ENCODE data around the gene TMX4.

Gene TMX4

DNA sequence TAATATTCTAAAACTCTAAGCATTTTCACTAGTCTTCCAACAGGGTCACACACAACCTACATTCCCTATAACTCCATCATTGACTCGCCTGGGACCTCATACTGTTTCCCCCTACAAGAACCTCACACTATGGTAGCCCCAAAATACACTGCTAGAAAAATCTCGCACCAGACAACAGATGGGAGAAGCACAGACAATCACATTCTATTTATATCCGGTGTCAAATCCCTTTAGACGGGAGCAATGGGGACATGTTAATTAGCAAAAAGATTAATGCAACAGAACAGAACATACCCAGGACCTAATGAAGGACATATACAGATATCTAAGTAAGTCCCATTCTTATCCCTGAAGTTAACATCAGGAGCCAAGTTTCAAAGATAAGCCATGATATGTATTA is 33.6 kb downstream of the TMX4 start:
- TF ChIP-seq ZNF785 (tag by site-specific recombination; IDR thresholded peaks at IDR 0.05) = no peak
- no peak for TF ChIP-seq ZNF776 (tag by site-specific recombination; IDR thresholded peaks at IDR 0.05; ENCODE audit: borderline replicate concordance)
- TF ChIP-seq ZSCAN16 (tag by site-specific recombination; IDR thresholded peaks at IDR 0.05) = no peak
- TF ChIP-seq, protein P1, sequence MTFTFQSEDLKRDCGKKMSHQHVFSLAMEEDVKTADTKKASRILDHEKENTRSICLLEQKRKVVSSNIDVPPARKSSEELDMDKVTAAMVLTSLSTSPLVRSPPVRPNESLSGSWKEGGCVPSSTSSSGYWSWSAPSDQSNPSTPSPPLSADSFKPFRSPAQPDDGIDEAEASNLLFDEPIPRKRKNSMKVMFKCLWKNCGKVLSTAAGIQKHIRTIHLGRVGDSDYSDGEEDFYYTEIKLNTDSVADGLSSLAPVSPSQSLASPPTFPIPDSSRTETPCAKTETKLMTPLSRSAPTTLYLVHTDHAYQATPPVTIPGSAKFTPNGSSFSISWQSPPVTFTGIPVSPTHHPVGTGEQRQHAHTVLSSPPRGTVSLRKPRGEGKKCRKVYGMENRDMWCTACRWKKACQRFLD (tag by site-specific recombination; IDR thresholded peaks at IDR 0.05) = no peak
- TF ChIP-seq, protein P2, sequence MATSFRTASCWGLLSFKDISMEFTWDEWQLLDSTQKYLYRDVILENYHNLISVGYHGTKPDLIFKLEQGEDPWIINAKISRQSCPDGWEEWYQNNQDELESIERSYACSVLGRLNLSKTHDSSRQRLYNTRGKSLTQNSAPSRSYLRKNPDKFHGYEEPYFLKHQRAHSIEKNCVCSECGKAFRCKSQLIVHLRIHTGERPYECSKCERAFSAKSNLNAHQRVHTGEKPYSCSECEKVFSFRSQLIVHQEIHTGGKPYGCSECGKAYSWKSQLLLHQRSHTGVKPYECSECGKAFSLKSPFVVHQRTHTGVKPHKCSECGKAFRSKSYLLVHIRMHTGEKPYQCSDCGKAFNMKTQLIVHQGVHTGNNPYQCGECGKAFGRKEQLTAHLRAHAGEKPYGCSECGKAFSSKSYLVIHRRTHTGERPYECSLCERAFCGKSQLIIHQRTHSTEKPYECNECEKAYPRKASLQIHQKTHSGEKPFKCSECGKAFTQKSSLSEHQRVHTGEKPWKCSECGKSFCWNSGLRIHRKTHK (tag by site-specific recombination; IDR thresholded peaks at IDR 0.05) = no peak
- no peak for TF ChIP-seq ZNF76 (tag by site-specific recombination; IDR thresholded peaks at IDR 0.05; ENCODE audit: borderline replicate concordance, low read depth)
- no peak for TF ChIP-seq ZNF112 (tag by site-specific recombination; IDR thresholded peaks at IDR 0.05)
- TF ChIP-seq ZNF707 (tag by site-specific recombination; IDR thresholded peaks at IDR 0.05) = no peak
- no peak for TF ChIP-seq ZFHX2 (tag by site-specific recombination; conservative IDR thresholded peaks at IDR 0.05)
- TF ChIP-seq, protein P3, sequence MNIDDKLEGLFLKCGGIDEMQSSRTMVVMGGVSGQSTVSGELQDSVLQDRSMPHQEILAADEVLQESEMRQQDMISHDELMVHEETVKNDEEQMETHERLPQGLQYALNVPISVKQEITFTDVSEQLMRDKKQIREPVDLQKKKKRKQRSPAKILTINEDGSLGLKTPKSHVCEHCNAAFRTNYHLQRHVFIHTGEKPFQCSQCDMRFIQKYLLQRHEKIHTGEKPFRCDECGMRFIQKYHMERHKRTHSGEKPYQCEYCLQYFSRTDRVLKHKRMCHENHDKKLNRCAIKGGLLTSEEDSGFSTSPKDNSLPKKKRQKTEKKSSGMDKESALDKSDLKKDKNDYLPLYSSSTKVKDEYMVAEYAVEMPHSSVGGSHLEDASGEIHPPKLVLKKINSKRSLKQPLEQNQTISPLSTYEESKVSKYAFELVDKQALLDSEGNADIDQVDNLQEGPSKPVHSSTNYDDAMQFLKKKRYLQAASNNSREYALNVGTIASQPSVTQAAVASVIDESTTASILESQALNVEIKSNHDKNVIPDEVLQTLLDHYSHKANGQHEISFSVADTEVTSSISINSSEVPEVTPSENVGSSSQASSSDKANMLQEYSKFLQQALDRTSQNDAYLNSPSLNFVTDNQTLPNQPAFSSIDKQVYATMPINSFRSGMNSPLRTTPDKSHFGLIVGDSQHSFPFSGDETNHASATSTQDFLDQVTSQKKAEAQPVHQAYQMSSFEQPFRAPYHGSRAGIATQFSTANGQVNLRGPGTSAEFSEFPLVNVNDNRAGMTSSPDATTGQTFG (tag by site-specific recombination; IDR thresholded peaks at IDR 0.05; ENCODE audit: borderline replicate concordance) = no peak
- POLR2A ChIA-PET = no interaction called here
- Histone ChIP-seq H3K9me3 (ENCODE audit: control insufficient read depth, insufficient read depth, low read depth, low read length) (no peaks in the 10 kb centered on the region), H3K36me3 (ENCODE audit: control insufficient read depth in 2 of 2, insufficient read depth in 1 of 2, low read length in 2 of 2) (peaks cover 0 to 28% of the 10 kb centered on the region in 2 experiments; a peak in 2 of 3 replicates), H3K4me3 (ENCODE audit: low read depth, low read length) (no peak overlapping the region), H3K4me1 (ENCODE audit: control insufficient read depth, insufficient read depth, low read length) (no peaks in the 10 kb centered on the region), H3K27ac (ENCODE audit: extremely low read depth, low read depth, low read length) (no peak overlapping the region)
- CTCF ChIA-PET = no interaction called here

DNA sequence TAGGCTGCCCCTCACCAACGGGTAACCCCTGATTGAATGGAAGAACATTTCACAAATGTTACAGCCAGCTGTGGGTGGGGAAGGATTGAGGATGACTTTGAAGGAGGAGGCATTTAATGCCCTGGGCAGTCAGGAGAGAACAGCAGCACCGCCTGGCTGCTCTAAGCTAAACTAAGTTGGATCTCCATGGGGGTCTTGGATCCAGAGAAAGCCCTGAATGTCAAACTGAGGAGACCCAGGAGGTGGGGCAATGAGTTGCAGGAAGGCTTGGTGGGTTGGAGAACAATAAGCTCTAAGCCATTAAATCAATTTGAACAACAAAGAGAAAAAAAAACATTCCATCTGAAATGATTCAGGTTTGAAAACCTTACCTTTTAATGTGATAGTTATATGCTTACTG is 35.4 kb downstream of the TMX4 start:
- TF ChIP-seq, protein P4, sequence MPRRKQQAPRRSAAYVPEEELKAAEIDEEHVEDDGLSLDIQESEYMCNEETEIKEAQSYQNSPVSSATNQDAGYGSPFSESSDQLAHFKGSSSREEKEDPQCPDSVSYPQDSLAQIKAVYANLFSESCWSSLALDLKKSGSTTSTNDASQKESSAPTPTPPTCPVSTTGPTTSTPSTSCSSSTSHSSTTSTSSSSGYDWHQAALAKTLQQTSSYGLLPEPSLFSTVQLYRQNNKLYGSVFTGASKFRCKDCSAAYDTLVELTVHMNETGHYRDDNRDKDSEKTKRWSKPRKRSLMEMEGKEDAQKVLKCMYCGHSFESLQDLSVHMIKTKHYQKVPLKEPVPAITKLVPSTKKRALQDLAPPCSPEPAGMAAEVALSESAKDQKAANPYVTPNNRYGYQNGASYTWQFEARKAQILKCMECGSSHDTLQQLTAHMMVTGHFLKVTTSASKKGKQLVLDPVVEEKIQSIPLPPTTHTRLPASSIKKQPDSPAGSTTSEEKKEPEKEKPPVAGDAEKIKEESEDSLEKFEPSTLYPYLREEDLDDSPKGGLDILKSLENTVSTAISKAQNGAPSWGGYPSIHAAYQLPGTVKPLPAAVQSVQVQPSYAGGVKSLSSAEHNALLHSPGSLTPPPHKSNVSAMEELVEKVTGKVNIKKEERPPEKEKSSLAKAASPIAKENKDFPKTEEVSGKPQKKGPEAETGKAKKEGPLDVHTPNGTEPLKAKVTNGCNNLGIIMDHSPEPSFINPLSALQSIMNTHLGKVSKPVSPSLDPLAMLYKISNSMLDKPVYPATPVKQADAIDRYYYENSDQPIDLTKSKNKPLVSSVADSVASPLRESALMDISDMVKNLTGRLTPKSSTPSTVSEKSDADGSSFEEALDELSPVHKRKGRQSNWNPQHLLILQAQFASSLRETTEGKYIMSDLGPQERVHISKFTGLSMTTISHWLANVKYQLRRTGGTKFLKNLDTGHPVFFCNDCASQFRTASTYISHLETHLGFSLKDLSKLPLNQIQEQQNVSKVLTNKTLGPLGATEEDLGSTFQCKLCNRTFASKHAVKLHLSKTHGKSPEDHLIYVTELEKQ (tag by site-specific recombination; IDR thresholded peaks at IDR 0.05; ENCODE audit: borderline replicate concordance) = no peak
- TF ChIP-seq ZNF121 (tag by site-specific recombination; IDR thresholded peaks at IDR 0.05) (no peak), ZNF302 (tag by site-specific recombination; IDR thresholded peaks at IDR 0.05; ENCODE audit: low read depth) (no peak), ZNF623 (tag by site-specific recombination; IDR thresholded peaks at IDR 0.05) (no peak)
- TF ChIP-seq, protein P5, sequence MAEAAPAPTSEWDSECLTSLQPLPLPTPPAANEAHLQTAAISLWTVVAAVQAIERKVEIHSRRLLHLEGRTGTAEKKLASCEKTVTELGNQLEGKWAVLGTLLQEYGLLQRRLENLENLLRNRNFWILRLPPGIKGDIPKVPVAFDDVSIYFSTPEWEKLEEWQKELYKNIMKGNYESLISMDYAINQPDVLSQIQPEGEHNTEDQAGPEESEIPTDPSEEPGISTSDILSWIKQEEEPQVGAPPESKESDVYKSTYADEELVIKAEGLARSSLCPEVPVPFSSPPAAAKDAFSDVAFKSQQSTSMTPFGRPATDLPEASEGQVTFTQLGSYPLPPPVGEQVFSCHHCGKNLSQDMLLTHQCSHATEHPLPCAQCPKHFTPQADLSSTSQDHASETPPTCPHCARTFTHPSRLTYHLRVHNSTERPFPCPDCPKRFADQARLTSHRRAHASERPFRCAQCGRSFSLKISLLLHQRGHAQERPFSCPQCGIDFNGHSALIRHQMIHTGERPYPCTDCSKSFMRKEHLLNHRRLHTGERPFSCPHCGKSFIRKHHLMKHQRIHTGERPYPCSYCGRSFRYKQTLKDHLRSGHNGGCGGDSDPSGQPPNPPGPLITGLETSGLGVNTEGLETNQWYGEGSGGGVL (tag by site-specific recombination; IDR thresholded peaks at IDR 0.05) = no peak
- Histone ChIP-seq H3K4me3 (ENCODE audit: low read depth, low read length) (no peak overlapping the region), H3K36me3 (ENCODE audit: control insufficient read depth in 2 of 2, insufficient read depth in 1 of 2, low read length in 2 of 2) (peaks cover 0 to 34% of the 10 kb centered on the region in 2 experiments; a peak in 2 of 3 replicates), H3K4me1 (ENCODE audit: control insufficient read depth, insufficient read depth, low read length) (no peaks in the 10 kb centered on the region), H3K9me3 (ENCODE audit: control insufficient read depth, insufficient read depth, low read depth, low read length) (no peaks in the 10 kb centered on the region), H3K27ac (ENCODE audit: extremely low read depth, low read depth, low read length) (no peak overlapping the region)
- ChIA-PET POLR2A (no interaction called here), CTCF (interaction anchor here (0.6 to 0.7 kb wide), 3 partner anchors 20 to 405 kb away, joined by 3 to 4 read pairs (median 3); no protein-coding TSS in a partner anchor)

All from HEK293 (cell line).